ENCODE measurements around the gene CX3CL1. TPM values are rescaled to one million over a fixed set of nuclear protein-coding genes. Genes with fewer than 3 reads are reported as not detected.

CX3CL1 gene
- total and polyA plus RNA-seq, 2 donors (not counting 1 experiment from before 2014, with no cell fraction given): not detected

- Mint-ChIP-seq H3K27me3 (no peaks in the 10 kb centered on the region), H3K27ac (no peak overlapping the region), H3K4me1 (no peaks in the 10 kb centered on the region), H3K4me3 (no peak overlapping the region), H3K9me3 (ENCODE audit: insufficient read depth) (no peaks in the 10 kb centered on the region)
- intact Hi-C loops (cut with micrococcal nuclease): no loop called here
- Histone ChIP-seq H3K4me1 (ENCODE audit: control insufficient read depth in 2 of 2, insufficient read depth in 2 of 2, low read length in 2 of 2) (no peaks in the 10 kb centered on the region), H3K4me2 (replicated peaks; ENCODE audit: low read depth, low read length, poor library complexity, severe bottlenecking) (no peak overlapping the region), H4K20me1 (ENCODE audit: control insufficient read depth, insufficient read depth, low read length, poor library complexity, severe bottlenecking) (no peaks in the 10 kb centered on the region), H3K36me3 (replicated peaks in 1 of 2; ENCODE audit: control extremely low read depth in 1 of 2, control insufficient read depth in 1 of 2, extremely low read depth in 1 of 2, insufficient read depth in 2 of 2, low read length in 1 of 2) (peaks cover 0 to 39% of the 10 kb centered on the region in 2 experiments), H3K27me3 (replicated peaks in 1 of 4; ENCODE audit: control extremely low read depth in 1 of 4, control insufficient read depth in 3 of 4, insufficient read depth in 4 of 4, low read length in 3 of 4) (no peaks in the 10 kb centered on the region), H2AFZ (ENCODE audit: insufficient read depth, low read depth, low read length, poor library complexity, severe bottlenecking) (no peak overlapping the region), H3K9ac (ENCODE audit: low read length) (no peak overlapping the region), H3K9me3 (ENCODE audit: control extremely low read depth in 1 of 3, control insufficient read depth in 2 of 3, insufficient read depth in 1 of 3, low read length in 2 of 3) (no peaks in the 10 kb centered on the region), H3K4me3 (ENCODE audit: control extremely low read depth in 1 of 5, extremely low read depth in 1 of 5, insufficient read depth in 1 of 5, low read depth in 2 of 5, low read length in 4 of 5) (no peak overlapping the region), H3K79me2 (ENCODE audit: control insufficient read depth, insufficient read depth, low read length) (no peaks in the 10 kb centered on the region), H3K27ac (ENCODE audit: low read length in 2 of 2) (no peak overlapping the region)
- TF ChIP-seq EZH2 (IDR thresholded peaks at IDR 0.05; ENCODE audit: borderline replicate concordance, insufficient read depth, low read depth, low read length, poor library complexity, severe bottlenecking) (no peak), CTCF (IDR thresholded peaks at IDR 0.05) (no peak)
- 100% methylated on average over 3 of the region's 8 CpGs for WGBS (ENCODE audit: insufficient coverage)
- no peak for DNase-seq
- ATAC-seq (ENCODE audit: low read depth): no peak
- CTCF ChIA-PET: no interaction called here
- POLR2A ChIA-PET: no interaction called here
Measured at GRCh38 chr16:57427307-57427706, 55.0 kb downstream of the CX3CL1 start.

- Histone ChIP-seq H3K4me3 (ENCODE audit: control extremely low read depth in 1 of 5, extremely low read depth in 1 of 5, insufficient read depth in 1 of 5, low read depth in 2 of 5, low read length in 4 of 5) (no peak overlapping the region), H3K9ac (ENCODE audit: low read length) (no peak overlapping the region), H3K9me3 (ENCODE audit: control extremely low read depth in 1 of 3, control insufficient read depth in 2 of 3, insufficient read depth in 1 of 3, low read length in 2 of 3) (no peaks in the 10 kb centered on the region), H2AFZ (ENCODE audit: insufficient read depth, low read depth, low read length, poor library complexity, severe bottlenecking) (no peak overlapping the region), H3K79me2 (ENCODE audit: control insufficient read depth, insufficient read depth, low read length) (no peaks in the 10 kb centered on the region), H3K4me1 (ENCODE audit: control insufficient read depth in 2 of 2, insufficient read depth in 2 of 2, low read length in 2 of 2) (no peaks in the 10 kb centered on the region), H3K27me3 (replicated peaks in 1 of 4; ENCODE audit: control extremely low read depth in 1 of 4, control insufficient read depth in 3 of 4, insufficient read depth in 4 of 4, low read length in 3 of 4) (no peaks in the 10 kb centered on the region), H3K4me2 (replicated peaks; ENCODE audit: low read depth, low read length, poor library complexity, severe bottlenecking) (no peak overlapping the region), H3K27ac (ENCODE audit: low read length in 2 of 2) (no peak overlapping the region), H4K20me1 (ENCODE audit: control insufficient read depth, insufficient read depth, low read length, poor library complexity, severe bottlenecking) (no peaks in the 10 kb centered on the region), H3K36me3 (replicated peaks in 1 of 2; ENCODE audit: control extremely low read depth in 1 of 2, control insufficient read depth in 1 of 2, extremely low read depth in 1 of 2, insufficient read depth in 2 of 2, low read length in 1 of 2) (peaks cover 1 to 44% of the 10 kb centered on the region in 2 experiments)
- H3K4me3 Mint-ChIP-seq: no peak overlapping the region
- H3K4me1 Mint-ChIP-seq: no peaks in the 10 kb centered on the region
- TF ChIP-seq EZH2 (IDR thresholded peaks at IDR 0.05; ENCODE audit: borderline replicate concordance, insufficient read depth, low read depth, low read length, poor library complexity, severe bottlenecking): no peak
- no peak for TF ChIP-seq CTCF (IDR thresholded peaks at IDR 0.05)
- DNase-seq (no peak), ATAC-seq (ENCODE audit: low read depth) (no peak)
- no peak overlapping the region for H3K27ac Mint-ChIP-seq
- H3K9me3 Mint-ChIP-seq (ENCODE audit: insufficient read depth): no peaks in the 10 kb centered on the region
- POLR2A ChIA-PET: no interaction called here
- H3K27me3 Mint-ChIP-seq: no peaks in the 10 kb centered on the region
- intact Hi-C loops (cut with micrococcal nuclease): no loop called here
- CTCF ChIA-PET: no interaction called here
Measured at GRCh38 chr16:57427824-57428223, 55.5 kb downstream of the CX3CL1 start.

Measured in B cell (primary cell).